Psoas muscle (tissue), 8 donors: ENCODE measurements around the gene IRX1. TPM values are rescaled to one million over a fixed set of nuclear protein-coding genes. Genes with fewer than 3 reads are reported as not detected.

Experiments used
- ATAC-seq, 4 donors: fragments of 200-7000 bp; cut with Tn5 transposase; one replicate each; pipeline ENCODE4 v1.9.1; 2020; ENCODE audit warnings: moderate library complexity in 3 of 4, mild to moderate bottlenecking in 2 of 4
- DNase-seq, 2 donors: peaks; one replicate each; pipeline ENCODE4 v3.0.0-alpha.2; 2020
- H3K27ac ChIP-seq: fragments of 200-600 bp; one replicate; pipeline ENCODE4 v1.8.0; 2022
- H3K27me3 ChIP-seq, 3 donors: fragments of 200-600 bp in 1 of 3; one replicate each; pipeline versions ENCODE4 v1.6.1 to v1.8.0; 2013 to 2022; ENCODE audit warnings: low read length in 2 of 3, mild to moderate bottlenecking in 2 of 3, moderate library complexity in 1 of 3; ENCODE audit not compliant: insufficient read depth in 3 of 3
- H3K36me3 ChIP-seq, 2 donors: fragments of 200-600 bp in 1 of 2; one replicate each; pipeline versions ENCODE4 v1.6.1 to v1.8.0; 2013 to 2022; ENCODE audit warnings: low read depth in 1 of 2, mild to moderate bottlenecking in 1 of 2, moderate library complexity in 1 of 2; ENCODE audit not compliant: insufficient read depth in 1 of 2
- H3K4me1 ChIP-seq: fragments of 200-600 bp; one replicate; pipeline ENCODE4 v1.8.0; 2022
- H3K4me3 ChIP-seq: fragments of 200-600 bp; one replicate; pipeline ENCODE4 v1.8.0; 2022; ENCODE audit warnings: mild to moderate bottlenecking
- H3K9me3 ChIP-seq: fragments of 200-600 bp; one replicate; pipeline ENCODE4 v1.8.0; 2022
- CTCF ChIP-seq: fragments of 200-600 bp; IDR thresholded peaks from one replicate; pipeline ENCODE4 v1.8.0; 2022; ENCODE audit warnings: antibody characterized with exemption
- WGBS, 3 donors: extraction: QIAGEN DNeasy Blood & Tissue Kit; methylation state at CpG; one replicate each; pipeline versions ENCODE4 v1.1.6 to v1.1.7; 2013; 5-methylcytosine and 5-hydroxymethylcytosine counted together
- intact Hi-C, 2 donors: fragments of 100-400 bp; cut with DNase I; formaldehyde crosslinking; loops; one replicate each; pipeline versions ENCODE4 v1.11.0 to v1.14.2; 2022
- polyA plus RNA-seq, 3 donors: library from polyadenylated mRNA; stranded (reverse); fragments of 200-250 nt; gene quantifications; one replicate each; pipeline ENCODE4 v1.2.3, GENCODE V29; 2013
- total RNA-seq, 4 donors: library from RNA; stranded (reverse); fragmentation: NEBNext Ultra II Directional in 2 of 4; extraction: Animal tissue kit (Norgen Biotek cat#: 25700) in 2 of 4; gene quantifications; one replicate each; pipeline versions ENCODE4 v1.2.1 to v1.2.4, GENCODE V29; 2021 to 2023
- donor health status: healthy with polysubstance abuse.
- donor health status: DM: no; HTN: no; CAD: no; lungs with moderate emphysema.
- donor health status: Bipolar disorder and iron deficiency.
- donor health status: healthy.
- donor health status: DM: yes; HTN: yes; CAD: no.
- donor health status: DM: no; HTN: no; CAD: no.
- donor health status: DM: no; HTN: no; CAD: no.
- donor health status: DM: yes; HTN: yes; CAD: no.

The IRX1 gene
- total and polyA plus RNA-seq, 7 donors: not detected

GRCh38 chr5:3609120-3609681 is 13.6 kb downstream of the IRX1 start:
- ATAC-seq (no peak), DNase-seq (no peak)
- Histone ChIP-seq H3K9me3 (no peaks in the 10 kb centered on the region), H3K4me3 (no peak overlapping the region), H3K36me3 (no peaks in the 10 kb centered on the region), H3K27ac (no peak overlapping the region), H3K4me1 (no peaks in the 10 kb centered on the region), H3K27me3 (peaks cover 0 to 43% (median 13%) of the 10 kb centered on the region in 3 donors)
- TF ChIP-seq CTCF: no peak
- 75 to 84% (median 79%) methylated on average over 18 of the region's 18 CpGs for WGBS, 3 donors
- intact Hi-C loops: no loop called here

- Histone ChIP-seq H3K27ac (no peak overlapping the region), H3K9me3 (no peaks in the 10 kb centered on the region), H3K36me3 (no peaks in the 10 kb centered on the region), H3K4me3 (no peak overlapping the region), H3K27me3 (peaks cover 0 to 14% (median 4%) of the 10 kb centered on the region in 3 donors), H3K4me1 (no peaks in the 10 kb centered on the region)
- intact Hi-C loops: no loop called here
- no peak for ATAC-seq
- TF ChIP-seq CTCF: no peak
- 59 to 73% (median 66%) methylated on average over 5 of the region's 5 CpGs for WGBS, 3 donors
- DNase-seq: no peak
Measured at GRCh38 chr5:3612591-3613042, 17.0 kb downstream of the IRX1 start.

GRCh38 chr5:3613726-3614125 is 18.1 kb downstream of the IRX1 start:
- H3K9me3 ChIP-seq: no peaks in the 10 kb centered on the region
- 74 to 76% (median 74%) methylated on average over 10 of the region's 10 CpGs for WGBS, 3 donors
- intact Hi-C loops: no loop called here
- H3K27me3 ChIP-seq: peaks cover 0 to 14% (median 6%) of the 10 kb centered on the region in 3 donors
- no peak overlapping the region for H3K4me3 ChIP-seq
- TF ChIP-seq CTCF: no peak
- no peak for ATAC-seq
- no peaks in the 10 kb centered on the region for H3K36me3 ChIP-seq
- no peak overlapping the region for H3K27ac ChIP-seq
- no peaks in the 10 kb centered on the region for H3K4me1 ChIP-seq
- no peak for DNase-seq

- no peaks in the 10 kb centered on the region for H3K9me3 ChIP-seq
- WGBS, 3 donors: 66 to 80% (median 78%) methylated on average over 2 of the region's 2 CpGs
- H3K4me3 ChIP-seq: no peak overlapping the region
- TF ChIP-seq CTCF: no peak
- H3K27me3 ChIP-seq: peaks cover 0 to 6% (median 4%) of the 10 kb centered on the region in 3 donors
- no peaks in the 10 kb centered on the region for H3K4me1 ChIP-seq
- no peak overlapping the region for H3K27ac ChIP-seq
- DNase-seq (no peak), ATAC-seq (no peak)
- H3K36me3 ChIP-seq: no peaks in the 10 kb centered on the region
- intact Hi-C loops: loop anchor here in 1 of 2 donors (1.0 kb wide), 1 partner anchor 18 kb away; no protein-coding TSS in a partner anchor
Measured at GRCh38 chr5:3615217-3615616, 19.6 kb downstream of the IRX1 start.

GRCh38 chr5:3615829-3616228 is 20.2 kb downstream of the IRX1 start:
- H3K36me3 ChIP-seq: no peaks in the 10 kb centered on the region
- peaks cover 0 to 6% (median 4%) of the 10 kb centered on the region in 3 donors for H3K27me3 ChIP-seq
- no peak for DNase-seq
- no peak for ATAC-seq
- H3K27ac ChIP-seq: no peak overlapping the region
- intact Hi-C loops: loop anchor here in 1 of 2 donors (1.0 kb wide), 1 partner anchor 19 kb away; no protein-coding TSS in a partner anchor
- WGBS, 3 donors: 86 to 89% (median 88%) methylated on average over 13 of the region's 13 CpGs
- H3K4me1 ChIP-seq: no peaks in the 10 kb centered on the region
- H3K9me3 ChIP-seq: no peaks in the 10 kb centered on the region
- no peak for TF ChIP-seq CTCF
- H3K4me3 ChIP-seq: no peak overlapping the region
